ENCODE measurements around the gene MS4A12. TPM values are rescaled to one million over a fixed set of nuclear protein-coding genes. Genes with fewer than 3 reads are reported as not detected.

MS4A12 gene
- total and polyA plus RNA-seq, 8 donors: not detected

DNA sequence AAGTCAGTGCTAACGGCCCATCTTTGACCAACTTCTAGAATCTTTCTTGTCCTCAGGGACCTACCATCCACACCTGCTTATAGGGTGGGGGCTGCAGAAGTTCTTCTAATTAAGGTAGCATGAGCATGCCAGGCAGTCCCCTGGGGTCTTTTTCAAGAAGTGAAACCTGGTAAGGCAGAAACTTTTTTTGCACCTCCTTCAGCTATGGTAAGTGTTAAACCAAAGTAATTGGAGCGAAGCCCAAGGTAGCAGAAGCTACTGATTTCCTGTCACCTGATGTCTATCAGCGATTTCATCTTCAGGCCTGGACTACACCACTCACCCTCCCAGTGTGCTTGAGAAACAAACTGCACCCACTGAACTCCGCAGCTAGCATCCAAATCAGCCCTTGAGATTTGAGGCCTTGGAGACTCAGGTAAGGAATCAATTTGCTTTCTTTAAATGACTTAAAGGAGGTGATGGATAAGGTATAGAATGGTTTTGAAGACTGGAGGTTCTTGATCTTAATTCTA, 37.0 kb upstream of the MS4A12 start, which contains the start of gene MS4A1:
Gene MS4A1, plus strand, starts transcription at position 317 of the 512 bp plus-strand sequence. CDS start 6,528 bp downstream, outside the sequence.
- DNase-seq (no peak), ATAC-seq (no peak)
- Histone ChIP-seq H3K27ac (no peak within 1 kb of the TSS), H3K4me1 (no peaks in the 10 kb centered on the region), H3K4me3 (no peak within 1 kb of the TSS), H3K36me3 (no peaks in the 10 kb centered on the region), H3K9me3 (no peaks in the 10 kb centered on the region), H3K27me3 (no peaks in the 10 kb centered on the region)
- intact Hi-C loops (cut with DNase I): no loop called here
- TF ChIP-seq, protein P1, sequence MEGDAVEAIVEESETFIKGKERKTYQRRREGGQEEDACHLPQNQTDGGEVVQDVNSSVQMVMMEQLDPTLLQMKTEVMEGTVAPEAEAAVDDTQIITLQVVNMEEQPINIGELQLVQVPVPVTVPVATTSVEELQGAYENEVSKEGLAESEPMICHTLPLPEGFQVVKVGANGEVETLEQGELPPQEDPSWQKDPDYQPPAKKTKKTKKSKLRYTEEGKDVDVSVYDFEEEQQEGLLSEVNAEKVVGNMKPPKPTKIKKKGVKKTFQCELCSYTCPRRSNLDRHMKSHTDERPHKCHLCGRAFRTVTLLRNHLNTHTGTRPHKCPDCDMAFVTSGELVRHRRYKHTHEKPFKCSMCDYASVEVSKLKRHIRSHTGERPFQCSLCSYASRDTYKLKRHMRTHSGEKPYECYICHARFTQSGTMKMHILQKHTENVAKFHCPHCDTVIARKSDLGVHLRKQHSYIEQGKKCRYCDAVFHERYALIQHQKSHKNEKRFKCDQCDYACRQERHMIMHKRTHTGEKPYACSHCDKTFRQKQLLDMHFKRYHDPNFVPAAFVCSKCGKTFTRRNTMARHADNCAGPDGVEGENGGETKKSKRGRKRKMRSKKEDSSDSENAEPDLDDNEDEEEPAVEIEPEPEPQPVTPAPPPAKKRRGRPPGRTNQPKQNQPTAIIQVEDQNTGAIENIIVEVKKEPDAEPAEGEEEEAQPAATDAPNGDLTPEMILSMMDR (IDR thresholded peaks at IDR 0.05): no peak

DNA sequence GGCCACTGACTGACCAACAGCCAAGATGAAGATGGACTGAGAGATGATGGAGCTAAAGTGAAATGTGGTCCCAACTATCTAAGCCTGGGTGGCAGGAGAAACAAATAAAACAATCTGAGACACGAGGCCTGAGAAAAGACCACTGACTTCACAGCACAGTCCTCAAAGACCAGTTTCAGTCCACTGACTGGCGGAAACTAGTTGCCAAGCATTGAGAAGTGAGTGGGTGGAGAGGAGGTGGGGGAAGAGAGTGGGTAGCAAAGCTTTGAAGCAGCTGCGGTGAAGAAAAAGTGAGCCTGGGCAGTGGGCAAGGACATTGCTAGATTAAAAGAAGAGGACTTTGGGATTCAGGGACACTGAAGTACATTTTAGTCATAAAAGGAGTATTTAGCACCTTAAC, 35.0 kb upstream of the MS4A12 start:
- TF ChIP-seq, protein P1 (IDR thresholded peaks at IDR 0.05): no peak
- H3K27me3 ChIP-seq: no peaks in the 10 kb centered on the region
- ATAC-seq: no peak
- no peak for DNase-seq
- no peaks in the 10 kb centered on the region for H3K36me3 ChIP-seq
- no peak overlapping the region for H3K4me3 ChIP-seq
- no peaks in the 10 kb centered on the region for H3K9me3 ChIP-seq
- intact Hi-C loops (cut with DNase I): no loop called here
- no peaks in the 10 kb centered on the region for H3K4me1 ChIP-seq
- no peak overlapping the region for H3K27ac ChIP-seq

DNA sequence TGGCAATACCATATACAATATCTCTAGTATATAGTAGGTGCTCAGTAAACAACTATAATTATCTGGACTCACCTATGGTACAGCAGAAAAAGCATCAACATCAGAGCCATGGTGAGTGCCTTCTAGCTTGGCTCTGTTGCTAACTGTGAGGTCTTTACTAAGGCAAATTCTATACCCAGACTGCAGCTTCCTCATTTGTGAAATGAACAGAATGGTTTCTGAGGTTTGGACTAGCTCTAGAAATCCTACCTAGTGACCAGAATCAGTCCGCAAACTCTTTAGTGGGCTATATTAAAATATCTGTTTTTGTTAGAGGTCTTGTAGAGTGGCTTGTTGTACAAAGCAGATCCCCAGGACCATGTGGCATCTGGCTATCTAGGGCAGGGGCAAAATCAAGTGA, 33.2 kb upstream of the MS4A12 start:
- TF ChIP-seq, protein P1 (IDR thresholded peaks at IDR 0.05): no peak

DNA sequence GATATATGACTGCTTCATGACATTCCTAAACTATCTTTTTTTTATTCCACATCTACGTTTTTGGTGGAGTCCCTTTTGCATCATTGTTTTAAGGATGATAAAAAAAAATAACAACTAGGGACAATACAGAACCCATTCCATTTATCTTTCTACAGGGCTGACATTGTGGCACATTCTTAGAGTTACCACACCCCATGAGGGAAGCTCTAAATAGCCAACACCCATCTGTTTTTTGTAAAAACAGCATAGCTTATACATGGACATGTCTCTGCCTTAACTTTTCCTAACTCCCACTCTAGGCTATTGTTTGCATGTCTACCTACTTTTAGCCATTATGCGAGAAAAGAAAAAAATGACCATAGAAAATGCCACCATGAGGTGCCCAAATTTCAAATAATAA, 23.7 kb upstream of the MS4A12 start:
- Histone ChIP-seq H3K36me3 (no peaks in the 10 kb centered on the region), H3K4me1 (peaks cover 0 to 7% of the 10 kb centered on the region in 2 donors), H3K27ac (no peak overlapping the region), H3K27me3 (no peaks in the 10 kb centered on the region), H3K9me3 (no peaks in the 10 kb centered on the region), H3K4me3 (no peak overlapping the region)
- ATAC-seq (no peak), DNase-seq (no peak)
- TF ChIP-seq, protein P1 (IDR thresholded peaks at IDR 0.05): no peak
- intact Hi-C loops (cut with DNase I): no loop called here

More for the DNA sequence above, 33.2 kb upstream of the MS4A12 start:
- intact Hi-C loops (cut with DNase I): no loop called here
- Histone ChIP-seq H3K4me1 (no peaks in the 10 kb centered on the region), H3K4me3 (no peak overlapping the region), H3K27me3 (no peaks in the 10 kb centered on the region), H3K27ac (no peak overlapping the region), H3K36me3 (no peaks in the 10 kb centered on the region), H3K9me3 (no peaks in the 10 kb centered on the region)
- ATAC-seq: no peak
- no peak for DNase-seq

DNA sequence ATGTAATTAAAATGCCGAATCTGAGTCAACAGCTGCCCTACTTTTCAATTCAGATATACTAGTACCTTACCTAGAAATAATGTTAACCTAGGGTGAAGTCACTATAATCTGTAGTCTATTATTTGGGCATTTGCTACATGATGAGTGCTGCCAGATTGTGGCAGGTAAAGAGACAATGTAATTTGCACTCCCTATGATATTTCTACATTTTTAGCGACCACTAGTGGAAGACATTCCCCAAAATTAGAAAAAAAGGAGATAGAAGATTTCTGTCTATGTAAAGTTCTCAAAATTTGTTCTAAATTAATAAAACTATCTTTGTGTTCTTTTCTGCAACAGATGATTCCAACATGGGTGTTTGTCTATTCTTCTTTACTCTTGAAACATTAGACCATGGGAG, 22.9 kb upstream of the MS4A12 start:
- no peak for DNase-seq
- ATAC-seq: no peak
- TF ChIP-seq, protein P1 (IDR thresholded peaks at IDR 0.05): no peak
- no peaks in the 10 kb centered on the region for H3K36me3 ChIP-seq
- intact Hi-C loops (cut with DNase I): no loop called here
- peaks cover 0 to 7% of the 10 kb centered on the region in 2 donors for H3K4me1 ChIP-seq
- H3K4me3 ChIP-seq: no peak overlapping the region
- peaks cover 0 to 3% of the 10 kb centered on the region in 2 donors for H3K9me3 ChIP-seq
- H3K27me3 ChIP-seq: no peaks in the 10 kb centered on the region
- H3K27ac ChIP-seq: no peak overlapping the region

All from left lung (tissue), 10 donors.